Skeletal muscle tissue (tissue), 4 donors: ENCODE data around the gene DISP1. TPM values are rescaled to one million over a fixed set of nuclear protein-coding genes. Genes with fewer than 3 reads are reported as not detected.

ENCODE experiments used
- H3K27ac ChIP-seq: one replicate; pipeline ENCODE4 v1.7.0; 2013; ENCODE audit warnings: mild to moderate bottlenecking, low read depth, low read length, inconsistent platforms
- H3K27me3 ChIP-seq, 3 donors: one replicate each; pipeline ENCODE4 v1.7.0; 2013; ENCODE audit warnings: low read length in 3 of 3; ENCODE audit not compliant: control insufficient read depth in 3 of 3, insufficient read depth in 3 of 3
- H3K36me3 ChIP-seq, 3 donors: one replicate each; pipeline ENCODE4 v1.7.0; 2013; ENCODE audit warnings: low read length in 3 of 3; ENCODE audit not compliant: control insufficient read depth in 3 of 3, insufficient read depth in 3 of 3
- H3K4me1 ChIP-seq, 3 donors: one replicate each; pipeline ENCODE4 v1.7.0; 2013; ENCODE audit warnings: low read length in 3 of 3, mild to moderate bottlenecking in 3 of 3; ENCODE audit not compliant: control insufficient read depth in 3 of 3, insufficient read depth in 3 of 3
- H3K4me3 ChIP-seq, 3 donors: one replicate each; pipeline ENCODE4 v1.7.0; 2013; ENCODE audit warnings: low read length in 3 of 3
- H3K9ac ChIP-seq, 3 donors: one replicate each; pipeline ENCODE4 v1.7.0; 2013; ENCODE audit warnings: low read length in 3 of 3, mild to moderate bottlenecking in 3 of 3, moderate library complexity in 2 of 3, low read depth in 1 of 3
- H3K9me3 ChIP-seq, 3 donors: one replicate each; pipeline ENCODE4 v1.7.0; 2013; ENCODE audit warnings: low read length in 3 of 3; ENCODE audit not compliant: control insufficient read depth in 3 of 3
- total RNA-seq: library from RNA; depleted of rRNA; stranded (reverse); fragments of >200 nt; gene quantifications from one replicate; pipeline ENCODE4 v1.2.3, GENCODE V29; 2014
- donor health status: Osteomylitis.

Gene DISP1
- total RNA-seq, 1 donor from 2014 or later = 7.3 TPM

DNA sequence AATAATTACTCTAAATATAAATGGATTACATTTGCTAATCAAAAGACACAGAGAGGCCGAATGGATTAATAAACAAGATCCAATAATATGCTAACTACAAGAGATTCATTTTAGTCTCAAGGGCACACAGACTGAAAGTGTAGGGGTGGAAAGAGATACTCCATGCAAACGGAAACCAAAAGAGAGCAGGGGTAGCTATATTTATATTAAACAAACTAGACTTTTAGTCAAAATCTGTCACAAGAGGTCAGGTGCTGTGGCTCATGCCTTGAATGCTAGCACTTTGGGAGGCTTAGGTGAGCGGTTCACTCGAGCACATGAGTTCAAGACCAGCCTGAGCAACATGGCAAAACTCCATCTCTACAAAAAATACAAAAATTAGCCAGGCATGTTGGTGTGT lies 33.6 kb upstream of the DISP1 start:
- Histone ChIP-seq H3K9me3 (no peaks in the 10 kb centered on the region), H3K27ac (no peak overlapping the region), H3K4me3 (no peak overlapping the region), H3K4me1 (no peaks in the 10 kb centered on the region), H3K36me3 (no peaks in the 10 kb centered on the region), H3K9ac (no peak overlapping the region), H3K27me3 (no peaks in the 10 kb centered on the region)

DNA sequence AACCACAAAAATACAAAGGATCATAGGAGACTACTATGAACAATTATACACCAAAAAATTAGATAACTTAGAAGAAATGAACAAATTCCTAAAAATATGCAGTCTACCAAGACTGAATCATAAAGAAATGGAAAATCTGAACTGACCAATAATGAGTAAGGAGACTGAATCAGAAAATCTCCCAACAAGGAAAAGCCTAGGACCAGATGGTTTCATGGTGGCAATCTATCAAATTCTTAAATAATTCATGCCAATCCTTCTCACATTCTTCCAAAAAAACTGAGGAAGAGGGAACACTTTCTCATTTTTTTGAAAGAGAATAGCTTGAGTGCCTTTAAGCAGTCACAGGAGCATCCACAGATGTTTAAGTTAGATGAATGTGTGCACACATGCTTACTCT lies 31.8 kb upstream of the DISP1 start:
- Histone ChIP-seq H3K36me3 (no peaks in the 10 kb centered on the region), H3K4me1 (peaks cover 0 to 5% (median 0%) of the 10 kb centered on the region in 3 donors), H3K9me3 (no peaks in the 10 kb centered on the region), H3K4me3 (no peak overlapping the region), H3K27ac (no peak overlapping the region), H3K9ac (no peak overlapping the region), H3K27me3 (no peaks in the 10 kb centered on the region)

DNA sequence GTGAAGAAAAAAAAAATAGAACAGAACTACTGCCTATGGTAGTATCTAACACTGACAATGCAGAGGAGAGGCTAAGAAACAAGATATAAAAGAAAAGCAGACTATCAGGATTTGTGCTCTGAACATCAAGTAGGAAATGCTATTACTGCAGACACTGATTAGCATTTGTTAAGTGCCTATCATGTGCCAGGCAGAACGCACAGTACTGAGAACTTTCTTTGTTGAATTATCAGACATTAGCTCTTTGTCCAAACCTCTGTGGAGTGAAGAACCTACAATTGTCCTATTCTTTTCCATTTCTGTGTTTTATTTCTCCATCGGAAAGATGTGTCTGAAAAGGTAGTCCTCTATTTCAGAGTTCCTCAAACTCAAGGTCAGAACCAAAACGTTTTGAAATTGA lies 30.5 kb upstream of the DISP1 start:
- H3K27ac ChIP-seq = no peak overlapping the region
- no peaks in the 10 kb centered on the region for H3K36me3 ChIP-seq

DNA sequence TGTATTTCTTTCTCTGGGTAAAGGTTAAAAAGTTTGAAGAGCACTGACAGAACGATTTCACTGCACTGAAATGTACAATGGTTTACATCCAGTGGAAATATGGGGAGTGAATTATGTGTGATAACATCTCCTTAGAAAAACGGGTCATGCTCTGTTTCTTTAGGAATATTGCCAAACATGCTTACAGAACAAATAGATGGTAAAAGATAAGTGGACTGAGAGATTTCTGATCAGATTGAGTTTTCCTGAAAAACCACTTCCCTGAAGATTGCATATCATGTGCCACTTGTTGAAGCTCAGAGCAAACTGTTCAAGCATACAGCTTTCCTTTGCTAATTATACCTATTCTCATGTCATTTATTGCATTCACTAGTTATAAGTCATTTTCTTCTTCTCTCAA lies 29.9 kb upstream of the DISP1 start:
- H3K27ac ChIP-seq = no peak overlapping the region
- no peaks in the 10 kb centered on the region for H3K9me3 ChIP-seq
- peaks cover 0 to 5% (median 0%) of the 10 kb centered on the region in 3 donors for H3K4me1 ChIP-seq
- H3K4me3 ChIP-seq = no peak overlapping the region
- H3K36me3 ChIP-seq = no peaks in the 10 kb centered on the region
- H3K27me3 ChIP-seq = no peaks in the 10 kb centered on the region
- H3K9ac ChIP-seq = no peak overlapping the region

More for the DNA sequence above, 30.5 kb upstream of the DISP1 start:
- Histone ChIP-seq H3K9me3 (no peaks in the 10 kb centered on the region), H3K4me1 (peaks cover 0 to 5% (median 0%) of the 10 kb centered on the region in 3 donors), H3K27me3 (no peaks in the 10 kb centered on the region), H3K9ac (no peak overlapping the region), H3K4me3 (no peak overlapping the region)

DNA sequence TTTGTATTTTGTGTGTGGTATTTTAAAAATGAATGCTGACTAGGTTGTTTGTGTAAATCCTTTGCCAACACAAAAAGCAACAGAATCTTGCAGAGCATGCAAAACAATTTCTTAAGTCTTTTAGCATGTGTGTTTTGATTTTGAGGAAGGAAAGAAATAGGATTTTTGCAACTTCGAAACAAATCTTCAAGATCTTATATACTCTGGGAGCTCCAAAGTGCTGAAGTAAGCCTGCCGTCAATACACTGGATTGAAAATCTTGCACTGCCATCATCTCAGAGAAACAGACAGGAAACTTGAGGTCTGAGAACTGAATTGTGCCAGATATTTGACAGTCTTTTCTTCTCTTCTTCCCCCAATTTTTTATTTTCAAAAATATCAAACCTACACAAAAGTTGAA lies 29.3 kb upstream of the DISP1 start:
- Histone ChIP-seq H3K9me3 (no peaks in the 10 kb centered on the region), H3K9ac (no peak overlapping the region), H3K27ac (no peak overlapping the region), H3K27me3 (no peaks in the 10 kb centered on the region), H3K4me3 (no peak overlapping the region), H3K36me3 (no peaks in the 10 kb centered on the region), H3K4me1 (peaks cover 0 to 5% (median 0%) of the 10 kb centered on the region in 3 donors)

DNA sequence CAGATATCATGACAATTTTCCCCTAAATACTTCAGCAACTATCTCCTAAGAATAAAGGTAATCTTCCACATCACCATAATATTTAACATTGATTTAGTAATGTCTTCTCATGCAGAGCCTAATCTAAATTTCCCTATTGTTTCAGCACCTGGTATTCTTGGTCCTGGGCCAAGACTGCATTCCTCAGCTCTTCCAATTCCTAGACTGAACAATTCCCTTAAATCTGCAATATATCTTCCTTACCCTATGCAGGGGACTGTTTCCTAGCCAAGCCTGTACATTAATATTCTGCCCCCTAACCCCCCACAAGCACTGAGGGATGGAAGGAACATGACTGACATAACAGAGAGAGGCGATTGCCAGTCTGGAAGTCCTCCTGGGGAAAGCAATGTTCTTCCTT lies 28.7 kb upstream of the DISP1 start:
- Histone ChIP-seq H3K36me3 (no peaks in the 10 kb centered on the region), H3K27me3 (no peaks in the 10 kb centered on the region), H3K4me1 (peaks cover 0 to 5% (median 0%) of the 10 kb centered on the region in 3 donors), H3K9ac (no peak overlapping the region), H3K27ac (no peak overlapping the region), H3K9me3 (no peaks in the 10 kb centered on the region), H3K4me3 (no peak overlapping the region)

DNA sequence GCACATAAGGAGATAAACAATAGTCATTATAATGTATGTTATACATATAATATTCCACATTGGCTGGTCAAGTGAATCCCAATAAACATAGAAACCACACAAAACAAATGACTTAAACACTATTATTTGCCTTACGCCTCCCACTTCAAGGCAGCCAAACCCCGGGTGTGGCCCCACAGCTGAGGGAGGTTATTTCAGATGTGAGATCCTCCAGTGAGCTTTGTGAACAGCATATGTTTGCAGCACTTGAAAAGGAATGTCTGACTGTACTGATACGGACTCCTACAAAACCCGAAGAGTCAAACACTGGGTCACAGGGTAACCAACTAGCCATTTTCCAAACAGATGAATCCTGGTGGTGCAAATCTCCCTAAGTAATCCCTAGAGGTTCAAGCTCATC lies 27.1 kb upstream of the DISP1 start:
- no peak overlapping the region for H3K27ac ChIP-seq
- H3K4me1 ChIP-seq = peaks cover 0 to 5% (median 0%) of the 10 kb centered on the region in 3 donors
- no peaks in the 10 kb centered on the region for H3K27me3 ChIP-seq
- H3K36me3 ChIP-seq = no peaks in the 10 kb centered on the region
- no peak overlapping the region for H3K9ac ChIP-seq
- no peak overlapping the region for H3K4me3 ChIP-seq
- H3K9me3 ChIP-seq = no peaks in the 10 kb centered on the region

DNA sequence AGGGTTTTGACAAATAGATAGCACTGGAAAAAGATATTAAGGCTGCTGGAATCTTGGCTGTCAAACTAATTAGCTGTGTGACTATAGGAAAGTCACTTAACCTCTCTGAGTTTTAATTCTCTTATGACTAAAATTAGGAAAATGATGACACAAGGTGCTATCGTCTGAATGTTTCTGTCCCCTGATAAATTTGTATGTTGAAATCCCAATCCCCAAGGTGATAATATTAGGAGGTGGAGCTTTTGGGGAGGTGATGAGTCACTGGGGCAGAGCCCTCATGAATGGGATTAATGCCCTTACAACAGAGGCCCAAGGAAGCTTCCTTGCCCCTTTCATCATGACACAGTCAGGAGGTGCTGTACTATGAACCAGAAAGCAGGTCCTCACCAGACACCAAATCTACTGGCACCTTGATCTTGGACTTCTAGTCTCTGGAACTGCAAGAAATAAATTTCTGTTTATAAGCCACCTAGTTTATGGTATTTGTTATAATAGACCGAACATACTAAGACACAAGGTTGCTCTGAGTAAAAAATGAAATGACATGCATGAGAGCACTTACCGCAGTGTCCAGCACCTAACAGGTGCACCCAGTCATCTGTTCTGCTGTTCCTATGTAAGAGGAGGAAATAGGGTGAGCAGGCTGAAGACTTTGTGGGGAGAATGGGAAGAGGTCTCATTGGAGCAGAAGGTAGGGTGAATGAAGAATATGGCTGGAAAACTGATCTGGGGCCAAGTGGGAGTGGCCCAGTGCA lies 26.3 kb upstream of the DISP1 start:
- H3K9me3 ChIP-seq = no peaks in the 10 kb centered on the region
- peaks cover 0 to 5% (median 0%) of the 10 kb centered on the region in 3 donors for H3K4me1 ChIP-seq
- no peaks in the 10 kb centered on the region for H3K36me3 ChIP-seq
- no peak overlapping the region for H3K27ac ChIP-seq
- H3K9ac ChIP-seq = no peak overlapping the region
- H3K27me3 ChIP-seq = no peaks in the 10 kb centered on the region
- no peak overlapping the region for H3K4me3 ChIP-seq

DNA sequence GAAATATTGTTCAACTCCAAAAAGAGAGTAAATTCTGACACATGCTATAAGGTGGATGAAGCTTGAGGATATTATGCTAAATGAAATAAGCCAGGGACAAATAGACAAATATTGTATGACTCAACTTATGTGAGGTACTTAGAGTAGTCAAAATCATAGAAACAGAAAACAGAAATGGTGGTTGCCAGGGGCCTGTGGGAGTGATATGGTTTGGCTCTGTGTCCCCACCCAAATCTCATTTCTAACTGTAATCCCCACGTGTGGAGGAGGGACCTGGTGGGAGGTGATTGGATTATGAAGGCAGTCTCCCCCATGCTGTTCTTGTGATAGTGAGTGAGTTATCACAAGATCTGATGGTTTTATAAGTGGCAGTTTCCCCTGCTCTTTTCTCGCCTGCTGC lies 24.7 kb upstream of the DISP1 start:
- no peak overlapping the region for H3K9ac ChIP-seq
- H3K36me3 ChIP-seq = no peaks in the 10 kb centered on the region
- no peaks in the 10 kb centered on the region for H3K27me3 ChIP-seq
- no peak overlapping the region for H3K27ac ChIP-seq
- H3K4me3 ChIP-seq = no peak overlapping the region
- H3K4me1 ChIP-seq = peaks cover 0 to 5% (median 0%) of the 10 kb centered on the region in 3 donors
- H3K9me3 ChIP-seq = no peaks in the 10 kb centered on the region

DNA sequence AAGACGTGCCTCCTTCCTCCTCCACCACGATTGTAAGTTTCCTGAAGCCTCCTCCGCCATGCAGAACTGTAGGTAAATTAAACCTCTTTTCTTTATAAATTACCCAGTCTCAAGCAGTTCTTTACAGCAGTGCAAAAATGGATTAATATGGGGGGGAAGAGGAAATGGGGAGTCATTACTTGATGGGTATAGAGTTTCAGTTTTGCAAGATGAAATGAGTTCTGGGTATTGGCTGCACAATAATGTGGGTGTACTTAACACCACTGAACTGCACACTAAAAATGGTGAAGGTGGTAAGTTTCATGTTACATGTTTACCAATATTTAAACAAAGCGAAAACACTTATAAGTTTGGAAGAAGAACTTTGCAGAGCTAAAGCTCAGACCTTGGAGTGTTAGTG lies 24.3 kb upstream of the DISP1 start:
- no peak overlapping the region for H3K27ac ChIP-seq
- no peaks in the 10 kb centered on the region for H3K36me3 ChIP-seq
- H3K9me3 ChIP-seq = no peaks in the 10 kb centered on the region
- peaks cover 0 to 5% (median 0%) of the 10 kb centered on the region in 3 donors for H3K4me1 ChIP-seq
- no peak overlapping the region for H3K9ac ChIP-seq
- H3K4me3 ChIP-seq = no peak overlapping the region
- no peaks in the 10 kb centered on the region for H3K27me3 ChIP-seq
